Measurements from ENCODE around the gene MLPH.

Gene MLPH

GRCh38 chr2:237487496-237487895, 445 bp downstream of the MLPH start:
- no peak for DNase-seq (ENCODE audit: insufficient read length, low spot score)
- FAIRE-seq = no peak
- TF ChIP-seq, protein P1, sequence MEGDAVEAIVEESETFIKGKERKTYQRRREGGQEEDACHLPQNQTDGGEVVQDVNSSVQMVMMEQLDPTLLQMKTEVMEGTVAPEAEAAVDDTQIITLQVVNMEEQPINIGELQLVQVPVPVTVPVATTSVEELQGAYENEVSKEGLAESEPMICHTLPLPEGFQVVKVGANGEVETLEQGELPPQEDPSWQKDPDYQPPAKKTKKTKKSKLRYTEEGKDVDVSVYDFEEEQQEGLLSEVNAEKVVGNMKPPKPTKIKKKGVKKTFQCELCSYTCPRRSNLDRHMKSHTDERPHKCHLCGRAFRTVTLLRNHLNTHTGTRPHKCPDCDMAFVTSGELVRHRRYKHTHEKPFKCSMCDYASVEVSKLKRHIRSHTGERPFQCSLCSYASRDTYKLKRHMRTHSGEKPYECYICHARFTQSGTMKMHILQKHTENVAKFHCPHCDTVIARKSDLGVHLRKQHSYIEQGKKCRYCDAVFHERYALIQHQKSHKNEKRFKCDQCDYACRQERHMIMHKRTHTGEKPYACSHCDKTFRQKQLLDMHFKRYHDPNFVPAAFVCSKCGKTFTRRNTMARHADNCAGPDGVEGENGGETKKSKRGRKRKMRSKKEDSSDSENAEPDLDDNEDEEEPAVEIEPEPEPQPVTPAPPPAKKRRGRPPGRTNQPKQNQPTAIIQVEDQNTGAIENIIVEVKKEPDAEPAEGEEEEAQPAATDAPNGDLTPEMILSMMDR (IDR thresholded peaks at IDR 0.05; ENCODE audit: insufficient read depth, missing control alignments) = no peak

DNA sequence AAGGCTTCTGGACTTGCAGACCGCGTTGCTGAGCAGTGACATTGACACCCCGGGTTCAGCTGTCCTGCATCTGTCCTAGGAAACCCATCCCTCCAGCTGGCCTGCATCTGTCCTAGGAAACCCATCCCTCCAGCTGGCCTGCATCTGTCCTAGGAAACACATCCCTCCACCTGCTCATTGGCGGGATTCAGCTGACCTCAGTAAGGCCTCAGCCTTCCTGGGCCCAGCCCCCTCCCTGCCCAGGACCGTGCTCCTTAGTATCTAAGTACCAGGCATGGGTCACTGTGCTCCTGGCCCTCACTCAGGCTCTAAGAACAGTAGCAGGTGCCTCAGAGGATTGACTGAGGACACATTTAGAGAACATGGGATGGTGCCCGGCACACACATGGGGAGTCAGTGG, 1.2 kb downstream of the MLPH start:
- TF ChIP-seq, protein P1 (IDR thresholded peaks at IDR 0.05; ENCODE audit: insufficient read depth, missing control alignments) = no peak
- no peak for DNase-seq (ENCODE audit: insufficient read length, low spot score)
- no peak for FAIRE-seq

DNA sequence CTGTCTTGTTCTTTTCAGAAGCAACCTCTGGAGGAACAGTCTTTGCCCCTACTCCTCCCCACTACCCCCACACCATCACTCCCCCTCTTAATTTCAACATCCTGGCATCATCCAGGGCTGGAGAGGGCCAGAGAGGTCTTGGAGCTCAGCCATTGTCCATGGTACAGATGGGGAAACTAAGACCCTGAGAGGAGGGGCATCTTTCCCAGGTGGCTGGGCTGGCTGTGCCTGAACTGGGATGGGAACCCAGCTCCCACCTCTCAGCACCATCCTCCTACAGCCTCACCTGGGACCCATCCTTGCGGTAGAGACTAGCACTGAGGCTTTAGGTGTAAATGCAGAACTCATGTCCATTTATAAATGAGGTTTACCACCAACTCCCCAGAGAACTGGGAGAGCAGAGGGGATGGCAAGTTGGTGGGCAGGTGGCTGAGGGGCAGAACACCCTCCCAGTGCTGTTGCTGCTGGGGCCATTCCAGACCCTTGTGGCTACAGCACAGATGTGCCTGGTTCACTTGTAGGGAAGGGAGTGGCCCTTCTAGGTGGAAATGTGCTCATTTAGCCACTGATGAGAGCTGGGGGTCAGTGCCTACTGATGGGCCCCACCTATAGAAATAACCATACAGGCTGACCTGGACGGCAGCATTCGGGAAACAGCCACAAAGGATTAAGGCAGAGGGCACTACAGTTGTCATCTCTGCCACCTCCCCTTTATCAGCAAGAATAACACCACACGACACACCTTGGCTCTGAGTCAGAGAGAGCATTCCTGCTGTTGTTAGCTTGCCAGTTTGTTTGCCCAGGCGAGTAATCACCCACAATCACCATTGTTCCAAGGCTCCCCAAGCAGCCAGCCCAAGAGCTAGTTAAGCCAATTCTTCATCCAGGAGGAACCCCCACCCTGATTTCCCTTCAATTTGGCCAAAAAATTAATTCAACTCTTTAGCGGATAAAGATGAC, 2.1 kb downstream of the MLPH start:
- DNase-seq (ENCODE audit: insufficient read length, low spot score) = no peak
- TF ChIP-seq, protein P1 (IDR thresholded peaks at IDR 0.05; ENCODE audit: insufficient read depth, missing control alignments) = no peak
- FAIRE-seq = no peak

DNA sequence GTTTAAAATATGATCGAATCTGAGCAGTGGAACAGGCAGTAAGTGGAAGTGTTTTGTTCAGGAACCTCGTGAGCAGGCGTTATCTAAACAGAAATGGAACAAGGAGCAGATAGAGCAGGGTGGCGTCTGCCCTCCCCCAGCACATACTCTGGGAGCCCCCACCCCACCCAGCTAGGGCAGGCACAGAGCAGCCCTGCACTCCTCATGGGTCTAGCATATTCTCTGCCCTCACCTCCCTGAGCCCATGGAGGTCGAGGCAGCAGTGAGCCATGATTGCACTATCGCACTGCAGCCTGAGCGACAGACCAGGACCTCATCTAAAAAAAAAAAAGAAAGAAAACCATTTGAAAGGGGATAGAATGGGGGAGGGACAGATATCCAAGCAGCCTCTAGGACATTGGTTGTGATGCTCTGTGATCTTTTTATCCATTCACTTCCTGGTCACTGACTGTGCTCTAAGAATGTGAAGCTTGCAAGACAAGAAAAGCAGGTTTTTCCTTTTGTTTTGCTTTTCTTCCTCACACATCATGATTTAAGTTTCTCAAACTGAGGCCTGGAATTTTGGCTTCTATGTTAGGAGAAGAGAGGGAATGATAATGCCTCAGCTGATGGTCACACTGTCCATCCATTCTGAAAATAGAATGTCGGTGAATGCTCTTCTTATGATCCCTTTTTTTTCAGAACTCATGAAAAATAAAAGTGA, 3.1 kb downstream of the MLPH start:
- no peak for FAIRE-seq
- DNase-seq (ENCODE audit: insufficient read length, low spot score) = no peak
- TF ChIP-seq, protein P1 (IDR thresholded peaks at IDR 0.05; ENCODE audit: insufficient read depth, missing control alignments) = no peak

DNA sequence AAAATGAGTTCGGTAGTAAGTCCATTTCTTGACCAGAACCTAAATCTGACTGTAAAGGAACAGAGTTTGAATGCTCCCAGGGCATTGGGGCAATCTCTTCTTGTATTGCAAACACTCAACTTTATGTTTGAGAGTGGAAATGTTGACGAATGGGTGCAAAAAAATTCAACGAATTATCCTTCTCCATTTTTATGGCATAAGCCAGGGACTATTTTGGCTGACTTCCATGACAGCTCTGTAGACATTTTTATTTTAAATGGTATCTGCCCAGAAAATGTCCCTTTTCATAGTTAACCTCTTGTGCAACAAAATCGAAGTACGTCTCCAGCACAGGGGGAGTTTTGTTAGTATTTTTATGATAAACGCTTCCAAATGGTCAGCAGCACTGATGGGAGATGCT, 3.7 kb downstream of the MLPH start:
- DNase-seq (ENCODE audit: insufficient read length, low spot score) = no peak
- TF ChIP-seq, protein P1 (IDR thresholded peaks at IDR 0.05; ENCODE audit: insufficient read depth, missing control alignments) = no peak
- FAIRE-seq = no peak

- FAIRE-seq = no peak
- TF ChIP-seq, protein P1 (IDR thresholded peaks at IDR 0.05; ENCODE audit: insufficient read depth, missing control alignments) = no peak
- no peak for DNase-seq (ENCODE audit: insufficient read length, low spot score)
Observed at GRCh38 chr2:237491515-237492118, 4.6 kb downstream of the MLPH start.

All from D721Med (cell line).